ENCODE data around the gene GBX1.

- TF ChIP-seq CTCF (conservative IDR thresholded peaks at IDR 0.05 in 1 of 2, IDR thresholded peaks at IDR 0.05 in 1 of 2; ENCODE audit: low read depth in 1 of 2, low read length in 2 of 2), result no peak
- no peak for TF ChIP-seq EZH2 (IDR thresholded peaks at IDR 0.05; ENCODE audit: low read length, missing control alignments)
These were observed 40.3 kb upstream of the GBX1 start for GRCh38 chr7:151207804-151208203.

Data from fibroblast of lung (primary cell).